ENCODE measurements around the gene PEX14.

DNA sequence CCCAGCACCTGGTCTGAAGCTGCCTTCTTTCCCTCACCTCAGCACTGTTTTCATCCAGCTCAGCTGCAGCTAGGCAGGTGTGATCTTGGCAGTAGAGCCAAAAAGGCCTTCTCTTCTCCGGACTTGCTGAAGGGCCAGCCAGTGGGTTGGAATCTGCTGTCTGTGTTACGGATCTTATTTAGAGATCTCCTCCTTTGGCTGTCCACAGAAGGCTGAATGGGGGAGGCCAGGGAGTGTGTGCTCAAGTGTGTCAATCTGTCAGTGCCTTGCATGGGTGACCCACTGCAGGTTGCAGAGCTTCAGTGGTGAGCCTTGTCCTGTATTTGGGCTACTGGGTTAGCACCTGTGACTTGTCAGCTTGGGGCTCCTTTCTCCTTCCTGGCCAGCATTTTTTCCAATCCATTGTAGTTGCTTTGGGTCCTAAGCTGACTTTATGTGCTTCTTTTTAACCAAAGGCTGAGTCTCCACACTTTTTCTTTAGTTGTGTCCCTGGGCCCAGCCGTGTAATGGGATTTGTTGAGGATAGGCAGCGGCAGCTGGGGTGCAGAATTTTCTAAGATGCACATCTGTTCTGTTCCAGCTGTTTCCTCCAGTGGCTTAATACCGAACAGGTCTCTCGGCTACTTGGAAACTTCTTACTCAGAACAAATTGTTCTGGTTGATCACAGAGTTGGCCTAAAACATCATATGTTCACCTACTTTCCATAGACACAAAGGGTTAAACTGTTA is 126.8 kb downstream of the PEX14 start:
- TF ChIP-seq, protein P1, sequence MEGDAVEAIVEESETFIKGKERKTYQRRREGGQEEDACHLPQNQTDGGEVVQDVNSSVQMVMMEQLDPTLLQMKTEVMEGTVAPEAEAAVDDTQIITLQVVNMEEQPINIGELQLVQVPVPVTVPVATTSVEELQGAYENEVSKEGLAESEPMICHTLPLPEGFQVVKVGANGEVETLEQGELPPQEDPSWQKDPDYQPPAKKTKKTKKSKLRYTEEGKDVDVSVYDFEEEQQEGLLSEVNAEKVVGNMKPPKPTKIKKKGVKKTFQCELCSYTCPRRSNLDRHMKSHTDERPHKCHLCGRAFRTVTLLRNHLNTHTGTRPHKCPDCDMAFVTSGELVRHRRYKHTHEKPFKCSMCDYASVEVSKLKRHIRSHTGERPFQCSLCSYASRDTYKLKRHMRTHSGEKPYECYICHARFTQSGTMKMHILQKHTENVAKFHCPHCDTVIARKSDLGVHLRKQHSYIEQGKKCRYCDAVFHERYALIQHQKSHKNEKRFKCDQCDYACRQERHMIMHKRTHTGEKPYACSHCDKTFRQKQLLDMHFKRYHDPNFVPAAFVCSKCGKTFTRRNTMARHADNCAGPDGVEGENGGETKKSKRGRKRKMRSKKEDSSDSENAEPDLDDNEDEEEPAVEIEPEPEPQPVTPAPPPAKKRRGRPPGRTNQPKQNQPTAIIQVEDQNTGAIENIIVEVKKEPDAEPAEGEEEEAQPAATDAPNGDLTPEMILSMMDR (IDR thresholded peaks at IDR 0.05; ENCODE audit: insufficient read depth, low read length, poor library complexity, severe bottlenecking) = no peak
- no peak for TF ChIP-seq EZH2phosphoT487 (conservative IDR thresholded peaks at IDR 0.05; ENCODE audit: low read length)
